K562 (cell line): ENCODE results near the gene GNG5. TPM values are rescaled to one million over a fixed set of nuclear protein-coding genes. Genes with fewer than 3 reads are reported as not detected.

Source experiments
- ARID3A ChIP-seq: IDR thresholded peaks from 2 replicates; pipeline ENCODE4 v1.6.1; 2012; ENCODE audit warnings: low read depth, low read length, improper control_type of control experiment, borderline replicate concordance
- CEBPZ ChIP-seq: fragments of 150-350 bp; IDR thresholded peaks from 2 replicates; pipeline ENCODE4 v1.6.1; 2014; ENCODE audit warnings: low read depth, mild to moderate bottlenecking, low read length, borderline replicate concordance
- CTBP1 ChIP-seq: fragments of 450-650 bp; IDR thresholded peaks from 2 replicates; pipeline ENCODE4 v1.6.1; 2016; ENCODE audit warnings: borderline replicate concordance
- FOXA3 ChIP-seq, 2 experiments: fragments of 450-650 bp in 1 of 2; sonication (generic) in 1 of 2; formaldehyde crosslinking; IDR thresholded peaks in 1 of 2; conservative IDR thresholded peaks in 1 of 2; 2 replicates each; pipeline versions ENCODE4 v1.4.0 to v1.8.0; 2020 to 2022; ENCODE audit warnings: mild to moderate bottlenecking in 2 of 2, missing genetic modification reagents in 1 of 2
- HIVEP1 ChIP-seq: fragments of 250-450 bp; sonication (Bioruptor Pico); IDR thresholded peaks from 2 replicates; pipeline ENCODE4 v1.4.0; 2020; ENCODE audit warnings: mild to moderate bottlenecking
- KDM1A ChIP-seq, 2 experiments: fragments of 450-650 bp; IDR thresholded peaks; 2 replicates each; pipeline ENCODE4 v1.6.1; 2016; ENCODE audit warnings: mild to moderate bottlenecking in 2 of 2
- PHF8 ChIP-seq: fragments of 200-600 bp; sonication (generic); IDR thresholded peaks from 2 replicates; pipeline ENCODE4 v1.6.1; 2012; ENCODE audit warnings: mixed run types, mild to moderate bottlenecking, inconsistent platforms, low read length, moderate library complexity, borderline replicate concordance
- POLR2B ChIP-seq: fragments of 450-650 bp; IDR thresholded peaks from 2 replicates; pipeline ENCODE4 v1.6.1; 2018; ENCODE audit warnings: low read depth; ENCODE audit not compliant: partially characterized antibody
- RAD51 ChIP-seq: fragments of 450-650 bp; IDR thresholded peaks from 2 replicates; pipeline ENCODE4 v1.7.1; 2016; ENCODE audit warnings: low read depth, mild to moderate bottlenecking, borderline replicate concordance
- RNF2 ChIP-seq: sonication (generic); IDR thresholded peaks from 2 replicates; pipeline ENCODE4 v1.6.1; 2016
- TCF7 ChIP-seq: sonication (generic); IDR thresholded peaks from 2 replicates; pipeline ENCODE4 v1.6.1; 2016; ENCODE audit warnings: antibody characterized with exemption, borderline replicate concordance
- TRIM24 ChIP-seq, 2 experiments: fragments of 450-650 bp; IDR thresholded peaks; 2 replicates each; pipeline ENCODE4 v1.6.1; 2016
- ZNF124 ChIP-seq: sonication (generic); formaldehyde crosslinking; IDR thresholded peaks from 2 replicates; pipeline ENCODE4 v1.8.1; 2022; ENCODE audit warnings: missing genetic modification reagents
- ZNF408 ChIP-seq: fragments of 250-450 bp; sonication (Bioruptor Pico); IDR thresholded peaks from 2 replicates; pipeline ENCODE4 v1.4.0; 2020; ENCODE audit warnings: low read depth, mild to moderate bottlenecking, moderate library complexity
- ZNF431 ChIP-seq: sonication (generic); formaldehyde crosslinking; IDR thresholded peaks from 2 replicates; pipeline ENCODE4 v1.8.0; 2022; ENCODE audit warnings: mild to moderate bottlenecking, missing genetic modification reagents
- polyA plus RNA-seq, 8 experiments: library from polyadenylated mRNA; depleted of rRNA in 4 of 8; stranded (reverse) in 5 of 8; unstranded in 3 of 8; fragments of >200 nt; fragmentation: Nextera tagmentation in 2 of 8; fragmentation: Illumina TruSeq in 1 of 8; extraction: Ambion mirVana in 2 of 8; extraction: Trizol in 1 of 8; gene quantifications; 2 replicates each; pipeline versions ENCODE4 v1.2.1 to v1.2.3, GENCODE V29; 2011 to 2014; ENCODE audit warnings: inconsistent platforms in 1 of 8, missing spikeins in 1 of 8
- total RNA-seq, 7 experiments: library from RNA; depleted of rRNA in 6 of 7; stranded (reverse); fragments of >200 nt in 6 of 7; fragmentation: Illumina TruSeq in 2 of 7; extraction: Trizol in 2 of 7; gene quantifications; 2 replicates each; pipeline versions ENCODE4 v1.2.1 to v1.2.3, GENCODE V29; 2011 to 2021; ENCODE audit warnings: low replicate concordance in 1 of 7
- TF ChIP-seq, protein P1 (sequence below): IDR thresholded peaks from 3 replicates; pipeline ENCODE4 v1.6.1; 2011; ENCODE audit warnings: borderline replicate concordance, mild to moderate bottlenecking, moderate library complexity; ENCODE audit not compliant: insufficient read length; ENCODE audit errors: extremely low read depth
- TF ChIP-seq, protein P2 (sequence below): fragments of 450-650 bp; formaldehyde crosslinking; conservative IDR thresholded peaks from 2 replicates; pipeline ENCODE4 v1.4.0; 2022; ENCODE audit warnings: mild to moderate bottlenecking, missing genetic modification characterization

Gene GNG5
- total and polyA plus RNA-seq, 9 of the 15 experiments (the other 6 are each of a cell fraction or from before 2014, with no cell fraction given), result 61.9 to 243 (median 150) TPM

DNA sequence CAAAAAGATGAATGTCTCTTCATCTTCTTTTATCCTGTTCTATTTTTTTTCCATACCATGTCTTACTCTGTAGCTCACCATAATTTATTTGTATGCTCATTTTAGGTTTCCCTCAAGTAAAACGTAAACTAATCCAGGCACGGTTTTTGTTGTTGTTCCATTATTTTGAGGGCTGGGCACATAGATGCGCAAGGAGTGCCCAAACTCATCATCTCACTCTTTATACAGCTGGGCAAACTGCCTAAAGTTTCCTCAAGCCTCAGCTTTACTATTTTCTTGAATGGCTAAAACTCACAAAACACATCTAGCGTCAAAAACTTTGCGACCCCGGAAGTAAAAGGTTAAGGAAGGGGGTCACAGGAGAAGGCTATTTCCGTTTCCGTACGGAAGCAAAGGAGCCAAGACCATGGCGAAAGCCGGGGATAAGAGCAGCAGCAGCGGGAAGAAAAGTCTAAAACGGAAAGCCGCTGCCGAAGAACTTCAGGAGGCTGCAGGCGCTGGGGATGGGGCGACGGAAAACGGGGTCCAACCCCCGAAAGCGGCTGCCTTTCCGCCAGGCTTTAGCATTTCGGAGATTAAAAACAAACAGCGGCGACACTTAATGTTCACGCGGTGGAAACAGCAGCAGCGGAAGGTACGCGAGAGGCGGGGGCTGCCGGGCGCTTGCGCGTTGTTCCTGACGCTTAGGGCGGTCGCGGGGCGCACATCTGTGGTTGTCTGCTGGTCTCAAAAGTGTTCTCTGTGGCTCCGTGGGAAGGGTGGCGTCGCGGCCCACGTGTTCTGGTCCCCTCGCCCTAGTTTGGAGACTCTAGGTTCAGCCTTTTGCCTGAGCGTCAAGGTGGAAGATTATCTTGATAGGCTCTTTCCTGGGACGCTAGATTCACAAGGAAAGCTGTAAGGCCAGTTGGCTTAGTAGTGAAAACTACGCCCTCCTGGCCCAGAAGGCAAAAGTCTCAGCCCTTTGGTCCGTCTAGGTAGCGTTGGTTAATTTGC is 27.2 kb downstream of the GNG5 start, which contains the start of gene RPF1 (continued):
- no peak for TF ChIP-seq ARID3A
- TF ChIP-seq ZNF431 (CRISPR knock-in tag), result peak; percentile 32; the same call in 1 of the 2 replicates
- TF ChIP-seq POLR2B, result peak; percentile 90
- peak; percentile 98 for TF ChIP-seq PHF8
- TF ChIP-seq ZNF408 (CRISPR knock-in tag), result no peak
- no peak for TF ChIP-seq ZNF124 (CRISPR knock-in tag)
- no peak for TF ChIP-seq CEBPZ
- no peak for TF ChIP-seq TCF7
- peak; percentile 43 for TF ChIP-seq CTBP1
- TF ChIP-seq HIVEP1 (CRISPR knock-in tag), result no peak
- TF ChIP-seq, protein P1, sequence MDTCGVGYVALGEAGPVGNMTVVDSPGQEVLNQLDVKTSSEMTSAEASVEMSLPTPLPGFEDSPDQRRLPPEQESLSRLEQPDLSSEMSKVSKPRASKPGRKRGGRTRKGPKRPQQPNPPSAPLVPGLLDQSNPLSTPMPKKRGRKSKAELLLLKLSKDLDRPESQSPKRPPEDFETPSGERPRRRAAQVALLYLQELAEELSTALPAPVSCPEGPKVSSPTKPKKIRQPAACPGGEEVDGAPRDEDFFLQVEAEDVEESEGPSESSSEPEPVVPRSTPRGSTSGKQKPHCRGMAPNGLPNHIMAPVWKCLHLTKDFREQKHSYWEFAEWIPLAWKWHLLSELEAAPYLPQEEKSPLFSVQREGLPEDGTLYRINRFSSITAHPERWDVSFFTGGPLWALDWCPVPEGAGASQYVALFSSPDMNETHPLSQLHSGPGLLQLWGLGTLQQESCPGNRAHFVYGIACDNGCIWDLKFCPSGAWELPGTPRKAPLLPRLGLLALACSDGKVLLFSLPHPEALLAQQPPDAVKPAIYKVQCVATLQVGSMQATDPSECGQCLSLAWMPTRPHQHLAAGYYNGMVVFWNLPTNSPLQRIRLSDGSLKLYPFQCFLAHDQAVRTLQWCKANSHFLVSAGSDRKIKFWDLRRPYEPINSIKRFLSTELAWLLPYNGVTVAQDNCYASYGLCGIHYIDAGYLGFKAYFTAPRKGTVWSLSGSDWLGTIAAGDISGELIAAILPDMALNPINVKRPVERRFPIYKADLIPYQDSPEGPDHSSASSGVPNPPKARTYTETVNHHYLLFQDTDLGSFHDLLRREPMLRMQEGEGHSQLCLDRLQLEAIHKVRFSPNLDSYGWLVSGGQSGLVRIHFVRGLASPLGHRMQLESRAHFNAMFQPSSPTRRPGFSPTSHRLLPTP, result no peak
- no peak; a peak in 1 of 4 replicates for TF ChIP-seq TRIM24 (IDR thresholded peaks at IDR 0.05)
- TF ChIP-seq, protein P2, sequence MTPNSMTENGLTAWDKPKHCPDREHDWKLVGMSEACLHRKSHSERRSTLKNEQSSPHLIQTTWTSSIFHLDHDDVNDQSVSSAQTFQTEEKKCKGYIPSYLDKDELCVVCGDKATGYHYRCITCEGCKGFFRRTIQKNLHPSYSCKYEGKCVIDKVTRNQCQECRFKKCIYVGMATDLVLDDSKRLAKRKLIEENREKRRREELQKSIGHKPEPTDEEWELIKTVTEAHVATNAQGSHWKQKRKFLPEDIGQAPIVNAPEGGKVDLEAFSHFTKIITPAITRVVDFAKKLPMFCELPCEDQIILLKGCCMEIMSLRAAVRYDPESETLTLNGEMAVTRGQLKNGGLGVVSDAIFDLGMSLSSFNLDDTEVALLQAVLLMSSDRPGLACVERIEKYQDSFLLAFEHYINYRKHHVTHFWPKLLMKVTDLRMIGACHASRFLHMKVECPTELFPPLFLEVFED (CRISPR knock-in tag), result 0 out of 2 replicates have a peak, but pooled peaks have one; percentile 48
- TF ChIP-seq FOXA3 (CRISPR knock-in tag; conservative IDR thresholded peaks at IDR 0.05 in 1 of 2, IDR thresholded peaks at IDR 0.05 in 1 of 2), result no peak
- TF ChIP-seq RNF2, result 0 out of 2 replicates have a peak, but pooled peaks have one; percentile 19
- no peak for TF ChIP-seq KDM1A (IDR thresholded peaks at IDR 0.05)
- TF ChIP-seq RAD51, result no peak
